ENCODE data around the gene CD248. TPM values are rescaled to one million over a fixed set of nuclear protein-coding genes. Genes with fewer than 3 reads are reported as not detected.
A peak's percentile ranks its signal among the peaks of the same experiment; 100 is the strongest.

CD248 gene
- total RNA-seq, 3 donors from 2014 or later: 17.3 to 69.1 (median 24.9) TPM

DNA sequence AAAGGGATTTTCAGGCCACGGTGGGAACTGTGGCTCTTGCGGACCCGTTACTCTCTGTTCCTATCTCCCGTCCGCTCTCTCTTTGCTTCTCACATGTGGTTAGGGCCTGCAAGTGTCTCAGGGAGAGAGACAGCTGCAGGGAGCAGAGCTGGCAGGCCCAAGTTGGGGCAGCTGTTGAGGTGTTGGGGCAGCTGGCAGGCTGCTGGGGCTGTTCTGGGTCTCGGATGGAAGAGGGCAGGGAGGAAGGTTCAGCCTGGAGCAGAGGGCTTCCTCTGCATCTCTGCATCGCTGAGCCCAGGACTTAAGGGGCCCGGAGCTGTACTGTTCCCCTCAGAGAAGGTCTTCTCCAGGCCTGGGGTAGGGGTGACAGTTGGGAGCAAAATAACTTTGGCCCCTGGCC is 41.4 kb downstream of the CD248 start:
- Histone ChIP-seq H3K27me3 (no peaks in the 10 kb centered on the region), H3K36me3 (peaks cover 11% of the 10 kb centered on the region), H3K27ac (no peak overlapping the region), H3K9me3 (no peaks in the 10 kb centered on the region), H3K4me1 (peaks cover 0 to 4% of the 10 kb centered on the region in 2 donors), H3K4me3 (no peak overlapping the region)
- TF ChIP-seq POLR2A (IDR thresholded peaks at IDR 0.05) (no peak), POLR2AphosphoS5 (IDR thresholded peaks at IDR 0.05) (no peak), CTCF (IDR thresholded peaks at IDR 0.05) (no peak)
- intact Hi-C loops (cut with DNase I; ENCODE audit: low total_unique reads): no loop called here
- no peak for DNase-seq (ENCODE audit: low spot score in 2 of 2)

DNA sequence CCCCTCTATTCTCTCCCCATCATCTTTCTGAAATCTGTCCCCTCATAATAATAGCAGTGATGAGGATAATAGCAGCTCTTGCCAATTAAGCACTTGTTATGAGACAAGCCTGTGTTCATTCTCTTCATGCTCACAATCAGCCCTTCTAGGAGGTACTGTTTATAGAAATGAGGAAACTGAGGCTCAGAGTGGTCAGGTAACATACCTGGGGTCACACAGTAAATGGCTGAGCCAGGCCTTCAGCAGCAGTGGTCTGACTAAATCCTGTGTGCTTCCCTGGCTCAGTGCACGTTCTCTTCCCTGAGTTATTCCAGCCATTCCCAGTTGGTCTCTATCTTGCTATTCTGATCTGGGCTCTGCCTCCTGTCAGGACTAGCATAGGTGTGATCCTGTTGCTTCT is 42.6 kb downstream of the CD248 start:
- no peak for DNase-seq (ENCODE audit: low spot score in 2 of 2)
- Histone ChIP-seq H3K9me3 (no peaks in the 10 kb centered on the region), H3K36me3 (peaks cover 11% of the 10 kb centered on the region), H3K27me3 (no peaks in the 10 kb centered on the region), H3K27ac (no peak overlapping the region), H3K4me3 (no peak overlapping the region), H3K4me1 (peaks cover 7% of the 10 kb centered on the region in 2 donors)
- intact Hi-C loops (cut with DNase I; ENCODE audit: low total_unique reads): no loop called here
- TF ChIP-seq POLR2AphosphoS5 (IDR thresholded peaks at IDR 0.05) (no peak), CTCF (IDR thresholded peaks at IDR 0.05) (no peak), POLR2A (IDR thresholded peaks at IDR 0.05) (no peak)

DNA sequence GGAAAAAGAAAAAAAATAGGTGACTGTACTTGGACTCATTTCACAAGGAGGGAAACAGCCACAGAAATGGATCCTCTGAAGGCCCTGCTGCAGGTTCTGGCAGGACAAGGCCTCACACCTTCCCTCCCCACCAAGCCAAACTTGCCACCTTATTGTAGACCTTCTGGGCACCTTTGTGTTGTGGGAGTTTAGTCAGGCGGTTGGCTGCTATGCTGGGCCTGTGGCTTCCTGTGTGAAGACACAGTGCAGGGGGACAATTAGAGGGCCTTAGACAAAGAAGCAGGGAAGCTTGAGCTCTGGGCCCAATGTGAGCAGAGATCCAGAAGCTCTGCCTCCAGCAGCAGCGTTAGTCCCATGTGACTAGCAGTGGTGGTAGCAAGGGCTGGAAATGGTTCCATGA is 44.2 kb downstream of the CD248 start:
- no peaks in the 10 kb centered on the region for H3K27me3 ChIP-seq
- peaks cover 11% of the 10 kb centered on the region for H3K36me3 ChIP-seq
- H3K9me3 ChIP-seq: no peaks in the 10 kb centered on the region
- peaks cover 3 to 7% of the 10 kb centered on the region in 2 donors for H3K4me1 ChIP-seq
- no peak for TF ChIP-seq POLR2AphosphoS5 (IDR thresholded peaks at IDR 0.05)
- TF ChIP-seq POLR2A (IDR thresholded peaks at IDR 0.05): no peak
- TF ChIP-seq CTCF (IDR thresholded peaks at IDR 0.05): no peak
- H3K27ac ChIP-seq: no peak overlapping the region
- DNase-seq (ENCODE audit: low spot score in 2 of 2): no peak
- intact Hi-C loops (cut with DNase I; ENCODE audit: low total_unique reads): no loop called here
- no peak overlapping the region for H3K4me3 ChIP-seq

DNA sequence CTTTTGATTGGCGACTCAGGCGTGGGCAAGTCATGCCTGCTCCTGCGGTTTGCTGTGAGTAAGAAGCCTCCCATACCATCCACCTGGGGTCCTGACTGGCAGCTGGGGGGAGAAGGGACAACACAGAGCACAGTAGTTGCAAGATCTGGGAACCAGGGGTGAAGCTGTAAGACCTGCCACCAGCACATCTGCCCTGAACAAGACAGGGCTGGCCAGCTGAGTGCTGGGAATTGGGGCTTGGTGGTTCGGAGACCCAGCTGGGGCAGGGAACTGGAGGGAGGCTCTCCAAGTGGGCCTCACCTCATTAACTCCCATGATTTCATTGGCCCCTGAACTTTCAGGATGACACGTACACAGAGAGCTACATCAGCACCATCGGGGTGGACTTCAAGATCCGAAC is 45.0 kb downstream of the CD248 start:
- Histone ChIP-seq H3K4me1 (peaks cover 3 to 10% of the 10 kb centered on the region in 2 donors), H3K36me3 (peaks cover 11% of the 10 kb centered on the region), H3K9me3 (no peaks in the 10 kb centered on the region), H3K4me3 (no peak overlapping the region), H3K27ac (no peak overlapping the region), H3K27me3 (no peaks in the 10 kb centered on the region)
- TF ChIP-seq CTCF (IDR thresholded peaks at IDR 0.05) (no peak), POLR2A (IDR thresholded peaks at IDR 0.05) (no peak), POLR2AphosphoS5 (IDR thresholded peaks at IDR 0.05) (no peak)
- DNase-seq (ENCODE audit: low spot score in 2 of 2): no peak
- intact Hi-C loops (cut with DNase I; ENCODE audit: low total_unique reads): no loop called here

GRCh38 chr11:66268952-66269905 is 47.6 kb downstream of the CD248 start:
- Histone ChIP-seq H3K27ac (peak overlapping the region; percentile 97 to 98), H3K27me3 (no peaks in the 10 kb centered on the region), H3K4me3 (peak overlapping the region; percentile 85 to 94 (median 88)), H3K36me3 (peaks cover 11% of the 10 kb centered on the region), H3K4me1 (peaks cover 3 to 16% of the 10 kb centered on the region in 2 donors), H3K9me3 (no peaks in the 10 kb centered on the region)
- TF ChIP-seq CTCF (IDR thresholded peaks at IDR 0.05): no peak
- TF ChIP-seq POLR2AphosphoS5 (IDR thresholded peaks at IDR 0.05): no peak
- no peak for TF ChIP-seq POLR2A (IDR thresholded peaks at IDR 0.05)
- no peak for DNase-seq (ENCODE audit: low spot score in 2 of 2)
- intact Hi-C loops (cut with DNase I; ENCODE audit: low total_unique reads): no loop called here
